ENCODE results near the gene CLEC10A. TPM values are rescaled to one million over a fixed set of nuclear protein-coding genes. Genes with fewer than 3 reads are reported as not detected.

Gene CLEC10A
- total RNA-seq, 2 experiments from 2014 or later, result not detected

DNA sequence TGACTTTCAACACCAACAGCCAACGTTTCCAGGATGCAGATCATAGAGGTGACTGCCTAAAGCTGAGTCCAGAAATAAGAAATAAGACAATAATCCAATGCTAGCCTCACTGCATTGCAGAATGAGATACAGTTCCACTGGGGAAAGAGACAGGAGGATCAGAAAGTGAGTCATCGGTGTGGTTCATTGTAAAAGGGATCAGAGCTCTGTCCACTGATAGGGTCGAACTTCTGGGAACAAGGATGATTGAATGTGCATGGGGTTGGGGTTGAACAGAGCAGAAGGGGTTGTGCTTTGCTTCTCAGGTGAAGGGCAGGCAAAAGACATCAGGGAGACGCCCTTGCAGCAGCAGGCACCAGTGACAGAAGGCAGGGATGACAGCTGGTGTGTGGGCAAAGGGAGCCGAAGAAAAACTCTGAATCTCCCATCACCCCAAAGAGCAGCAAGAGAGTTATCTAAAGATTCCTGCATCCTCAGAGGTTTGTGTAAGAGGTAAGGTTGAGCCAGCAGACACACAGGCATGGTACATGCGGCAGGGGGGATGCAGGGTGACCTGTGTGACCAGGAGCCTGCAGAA, 16.4 kb downstream of the CLEC10A start:
- no peak overlapping the region for H2AFZ ChIP-seq (ENCODE audit: low read length)
- DNase-seq (ENCODE audit: low spot score), result no peak
- H3K27ac ChIP-seq (ENCODE audit: low read depth, low read length, poor library complexity, severe bottlenecking), result no peak overlapping the region
- no peaks in the 10 kb centered on the region for H3K79me2 ChIP-seq (ENCODE audit: insufficient read depth, low read depth, low read length)
- H3K9me3 ChIP-seq (ENCODE audit: low read length), result 0 out of 2 replicates have a peak, but pooled peaks cover 6% of the 10 kb centered on the region
- POLR2A ChIA-PET, result interaction anchor here (0.6 kb wide), 1 partner anchor 30 kb away, joined by 4 read pairs; no protein-coding TSS in a partner anchor
- TF ChIP-seq EZH2phosphoT487 (IDR thresholded peaks at IDR 0.05; ENCODE audit: borderline replicate concordance, low read depth, low read length), result no peak
- TF ChIP-seq, protein P1, sequence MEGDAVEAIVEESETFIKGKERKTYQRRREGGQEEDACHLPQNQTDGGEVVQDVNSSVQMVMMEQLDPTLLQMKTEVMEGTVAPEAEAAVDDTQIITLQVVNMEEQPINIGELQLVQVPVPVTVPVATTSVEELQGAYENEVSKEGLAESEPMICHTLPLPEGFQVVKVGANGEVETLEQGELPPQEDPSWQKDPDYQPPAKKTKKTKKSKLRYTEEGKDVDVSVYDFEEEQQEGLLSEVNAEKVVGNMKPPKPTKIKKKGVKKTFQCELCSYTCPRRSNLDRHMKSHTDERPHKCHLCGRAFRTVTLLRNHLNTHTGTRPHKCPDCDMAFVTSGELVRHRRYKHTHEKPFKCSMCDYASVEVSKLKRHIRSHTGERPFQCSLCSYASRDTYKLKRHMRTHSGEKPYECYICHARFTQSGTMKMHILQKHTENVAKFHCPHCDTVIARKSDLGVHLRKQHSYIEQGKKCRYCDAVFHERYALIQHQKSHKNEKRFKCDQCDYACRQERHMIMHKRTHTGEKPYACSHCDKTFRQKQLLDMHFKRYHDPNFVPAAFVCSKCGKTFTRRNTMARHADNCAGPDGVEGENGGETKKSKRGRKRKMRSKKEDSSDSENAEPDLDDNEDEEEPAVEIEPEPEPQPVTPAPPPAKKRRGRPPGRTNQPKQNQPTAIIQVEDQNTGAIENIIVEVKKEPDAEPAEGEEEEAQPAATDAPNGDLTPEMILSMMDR (conservative IDR thresholded peaks at IDR 0.05; ENCODE audit: low read length), result no peak
- CTCF ChIA-PET (ENCODE audit: unreplicated experiment), result interaction anchor here (0.6 kb wide), 1 partner anchor 369 kb away, joined by 3 read pairs; no protein-coding TSS in a partner anchor
- no TSS peak for BruUV-seq (replicated peaks)
- H3K9me2 ChIP-seq (ENCODE audit: insufficient read depth, low read length), result no peaks in the 10 kb centered on the region
- no peaks in the 10 kb centered on the region for H3K4me1 ChIP-seq (ENCODE audit: insufficient read depth, low read length, poor library complexity, severe bottlenecking)
- H3K4me2 ChIP-seq (ENCODE audit: low read length), result no peak overlapping the region
- intact Hi-C loops (cut with micrococcal nuclease; ENCODE audit: unreplicated experiment), result no loop called here
- no peak overlapping the region for H3K4me3 ChIP-seq (ENCODE audit: low read depth, low read length, poor library complexity, severe bottlenecking)
- no peaks in the 10 kb centered on the region for H4K20me1 ChIP-seq (ENCODE audit: insufficient read depth, low read length)
- no peaks in the 10 kb centered on the region for H3K36me3 ChIP-seq (ENCODE audit: insufficient read depth, low read length)

DNA sequence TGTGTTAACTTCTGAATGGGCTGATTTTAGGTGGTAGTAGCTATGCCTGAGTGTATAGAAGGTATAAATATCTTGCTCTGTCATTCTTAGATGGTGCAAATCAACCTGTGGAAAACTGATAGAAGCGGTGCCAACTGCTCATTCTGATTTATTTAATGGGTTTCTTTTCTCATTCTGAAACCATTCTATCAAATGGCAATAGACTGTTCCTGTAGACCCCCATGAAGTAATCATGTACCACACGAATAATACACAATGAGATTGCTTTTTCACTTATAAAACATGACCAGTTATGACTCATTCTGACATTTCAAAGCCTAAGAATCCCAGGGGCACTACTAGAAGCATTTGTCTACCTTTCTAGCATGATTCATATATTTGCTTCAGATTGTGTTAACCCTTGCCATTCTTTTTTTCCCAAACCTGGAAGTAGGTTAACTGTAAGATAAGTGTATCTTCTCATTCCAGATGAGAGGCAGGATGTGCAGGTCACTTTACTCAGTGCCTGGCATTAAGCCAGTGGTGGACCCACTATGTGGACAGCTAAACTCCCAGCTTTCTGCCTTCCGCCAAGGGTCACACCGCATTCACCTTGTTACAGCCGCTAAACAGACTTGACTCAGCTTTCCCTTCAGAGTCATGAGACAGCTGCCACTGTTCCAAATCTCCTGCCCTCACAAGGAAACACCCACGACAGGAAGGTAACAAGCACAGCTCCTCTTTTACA, 19.7 kb downstream of the CLEC10A start:
- no peaks in the 10 kb centered on the region for H3K9me2 ChIP-seq (ENCODE audit: insufficient read depth, low read length)
- no peak overlapping the region for H3K27ac ChIP-seq (ENCODE audit: low read depth, low read length, poor library complexity, severe bottlenecking)
- no TSS peak for BruUV-seq (replicated peaks)
- H3K4me2 ChIP-seq (ENCODE audit: low read length), result no peak overlapping the region
- intact Hi-C loops (cut with micrococcal nuclease; ENCODE audit: unreplicated experiment), result no loop called here
- no peak for DNase-seq (ENCODE audit: low spot score)
- H3K4me3 ChIP-seq (ENCODE audit: low read depth, low read length, poor library complexity, severe bottlenecking), result no peak overlapping the region
- TF ChIP-seq, protein P1 (conservative IDR thresholded peaks at IDR 0.05; ENCODE audit: low read length), result no peak
- no peak for TF ChIP-seq EZH2phosphoT487 (IDR thresholded peaks at IDR 0.05; ENCODE audit: borderline replicate concordance, low read depth, low read length)
- no peak overlapping the region for H2AFZ ChIP-seq (ENCODE audit: low read length)
- CTCF ChIA-PET (ENCODE audit: unreplicated experiment), result no interaction called here
- no peaks in the 10 kb centered on the region for H3K9me3 ChIP-seq (ENCODE audit: low read length)
- no peaks in the 10 kb centered on the region for H3K36me3 ChIP-seq (ENCODE audit: insufficient read depth, low read length)
- no peaks in the 10 kb centered on the region for H3K4me1 ChIP-seq (ENCODE audit: insufficient read depth, low read length, poor library complexity, severe bottlenecking)
- no peaks in the 10 kb centered on the region for H4K20me1 ChIP-seq (ENCODE audit: insufficient read depth, low read length)
- no peaks in the 10 kb centered on the region for H3K79me2 ChIP-seq (ENCODE audit: insufficient read depth, low read depth, low read length)
- POLR2A ChIA-PET, result no interaction called here

Data from OCI-LY7 (cell line).